GM12892 (cell line): ENCODE data around the gene OCSTAMP.

Experiments
- DNase-seq: peaks from one replicate; pipeline ENCODE4 v3.0.0; 2011; ENCODE audit not compliant: insufficient read length
- FAIRE-seq: peaks from 2 replicates; lab custom pipeline; 2011; peaks lifted over from hg19 to GRCh38; lab: Jason Lieb, UNC
- POLR2A ChIP-seq: IDR thresholded peaks from 2 replicates; pipeline ENCODE4 v1.6.1; 2011; ENCODE audit warnings: low read depth, low read length, control low read depth
- POLR2AphosphoS5 ChIP-seq: IDR thresholded peaks from 2 replicates; pipeline ENCODE4 v1.6.1; 2011; ENCODE audit warnings: low read depth, low read length, control low read depth
- TAF1 ChIP-seq: IDR thresholded peaks from 2 replicates; pipeline ENCODE4 v1.6.1; 2011; ENCODE audit warnings: low read depth, mild to moderate bottlenecking, control low read depth, low read length, borderline replicate concordance

OCSTAMP gene

GRCh38 chr20:46570956-46571355, 20.5 kb upstream of the OCSTAMP start:
- DNase-seq: no peak
- TF ChIP-seq TAF1 (no peak), POLR2A (no peak), POLR2AphosphoS5 (no peak)
- no peak for FAIRE-seq

- TF ChIP-seq TAF1: no peak
- no peak for TF ChIP-seq POLR2A
- no peak for TF ChIP-seq POLR2AphosphoS5
- FAIRE-seq: no peak
- no peak for DNase-seq
These were observed 19.5 kb upstream of the OCSTAMP start for GRCh38 chr20:46569961-46570360.

- no peak for TF ChIP-seq POLR2AphosphoS5
- no peak for TF ChIP-seq POLR2A
- no peak for TF ChIP-seq TAF1
- FAIRE-seq: no peak
These were observed 18.2 kb upstream of the OCSTAMP start for GRCh38 chr20:46568570-46569129.

GRCh38 chr20:46566125-46566524, 15.7 kb upstream of the OCSTAMP start:
- FAIRE-seq: no peak
- TF ChIP-seq POLR2A (no peak), TAF1 (no peak), POLR2AphosphoS5 (no peak)
- no peak for DNase-seq

More at GRCh38 chr20:46568570-46569129, 18.2 kb upstream of the OCSTAMP start:
- no peak for DNase-seq

- FAIRE-seq: no peak
- TF ChIP-seq TAF1 (no peak), POLR2A (no peak), POLR2AphosphoS5 (no peak)
- DNase-seq: no peak
These were observed 13.9 kb upstream of the OCSTAMP start for GRCh38 chr20:46564241-46564957.

GRCh38 chr20:46563860-46564221, 13.4 kb upstream of the OCSTAMP start:
- FAIRE-seq: no peak
- TF ChIP-seq TAF1 (no peak), POLR2A (no peak), POLR2AphosphoS5 (no peak)
- no peak for DNase-seq

GRCh38 chr20:46563170-46563859, 12.9 kb upstream of the OCSTAMP start:
- TF ChIP-seq POLR2A (no peak), TAF1 (no peak), POLR2AphosphoS5 (no peak)
- DNase-seq (no peak), FAIRE-seq (no peak)

- FAIRE-seq: peak; percentile 81
- peak; percentile 52 for DNase-seq
- TF ChIP-seq POLR2AphosphoS5: no peak
- TF ChIP-seq TAF1: no peak
- no peak for TF ChIP-seq POLR2A
These were observed 12.1 kb upstream of the OCSTAMP start for GRCh38 chr20:46562373-46563169.

- FAIRE-seq: no peak
- TF ChIP-seq TAF1: no peak
- TF ChIP-seq POLR2A: no peak
- TF ChIP-seq POLR2AphosphoS5: no peak
- DNase-seq: no peak
These were observed 11.5 kb upstream of the OCSTAMP start for GRCh38 chr20:46562009-46562372.

GRCh38 chr20:46559685-46560440, 9.4 kb upstream of the OCSTAMP start:
- no peak for FAIRE-seq
- TF ChIP-seq POLR2A: no peak
- TF ChIP-seq TAF1: no peak
- no peak for TF ChIP-seq POLR2AphosphoS5
- no peak for DNase-seq
